ENCODE results near the gene ECI1. TPM values are rescaled to one million over a fixed set of nuclear protein-coding genes. Genes with fewer than 3 reads are reported as not detected.

ECI1 gene
- total RNA-seq, 1 donor from 2014 or later, result 50.4 TPM

DNA sequence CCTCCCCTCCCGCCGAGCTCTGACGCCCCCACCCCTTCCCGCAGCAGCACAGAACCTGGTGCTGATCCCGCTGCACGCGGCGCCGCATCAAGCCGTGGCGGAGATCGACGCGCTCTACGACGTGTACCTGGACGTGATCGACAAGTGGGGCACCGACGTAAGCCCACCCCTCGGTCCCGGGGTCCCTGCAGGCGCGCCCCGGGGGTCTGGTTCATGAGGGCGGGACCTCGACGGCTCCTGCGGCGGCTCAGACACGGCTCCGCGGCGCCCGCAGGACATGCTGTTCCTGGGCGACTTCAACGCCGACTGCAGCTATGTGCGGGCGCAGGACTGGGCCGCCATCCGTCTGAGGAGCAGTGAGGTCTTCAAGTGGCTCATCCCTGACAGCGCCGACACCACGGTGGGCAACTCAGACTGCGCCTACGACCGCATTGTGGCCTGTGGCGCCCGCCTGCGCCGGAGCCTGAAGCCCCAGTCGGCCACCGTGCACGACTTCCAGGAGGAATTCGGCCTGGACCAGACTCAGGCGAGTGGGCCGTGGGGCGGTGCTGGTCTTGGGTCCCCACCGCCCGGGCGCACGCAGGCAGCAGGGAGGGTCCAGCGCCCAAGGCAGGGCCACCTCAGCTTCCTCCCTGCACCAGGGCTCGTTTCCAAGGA, 13.8 kb downstream of the ECI1 start:
- TF ChIP-seq, protein P1, sequence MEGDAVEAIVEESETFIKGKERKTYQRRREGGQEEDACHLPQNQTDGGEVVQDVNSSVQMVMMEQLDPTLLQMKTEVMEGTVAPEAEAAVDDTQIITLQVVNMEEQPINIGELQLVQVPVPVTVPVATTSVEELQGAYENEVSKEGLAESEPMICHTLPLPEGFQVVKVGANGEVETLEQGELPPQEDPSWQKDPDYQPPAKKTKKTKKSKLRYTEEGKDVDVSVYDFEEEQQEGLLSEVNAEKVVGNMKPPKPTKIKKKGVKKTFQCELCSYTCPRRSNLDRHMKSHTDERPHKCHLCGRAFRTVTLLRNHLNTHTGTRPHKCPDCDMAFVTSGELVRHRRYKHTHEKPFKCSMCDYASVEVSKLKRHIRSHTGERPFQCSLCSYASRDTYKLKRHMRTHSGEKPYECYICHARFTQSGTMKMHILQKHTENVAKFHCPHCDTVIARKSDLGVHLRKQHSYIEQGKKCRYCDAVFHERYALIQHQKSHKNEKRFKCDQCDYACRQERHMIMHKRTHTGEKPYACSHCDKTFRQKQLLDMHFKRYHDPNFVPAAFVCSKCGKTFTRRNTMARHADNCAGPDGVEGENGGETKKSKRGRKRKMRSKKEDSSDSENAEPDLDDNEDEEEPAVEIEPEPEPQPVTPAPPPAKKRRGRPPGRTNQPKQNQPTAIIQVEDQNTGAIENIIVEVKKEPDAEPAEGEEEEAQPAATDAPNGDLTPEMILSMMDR (IDR thresholded peaks at IDR 0.05), result no peak
- intact Hi-C loops (cut with DNase I), result no loop called here
- ATAC-seq, result peak; percentile 16 to 28
- H3K27ac ChIP-seq, result no peak overlapping the region
- no peaks in the 10 kb centered on the region for H3K9me3 ChIP-seq
- no peak overlapping the region for H3K4me3 ChIP-seq
- peaks cover 49% of the 10 kb centered on the region for H3K36me3 ChIP-seq
- DNase-seq, result no peak
- peaks cover 30% of the 10 kb centered on the region for H3K27me3 ChIP-seq (ENCODE audit: low read depth)
- peaks cover 25% of the 10 kb centered on the region for H3K4me1 ChIP-seq

DNA sequence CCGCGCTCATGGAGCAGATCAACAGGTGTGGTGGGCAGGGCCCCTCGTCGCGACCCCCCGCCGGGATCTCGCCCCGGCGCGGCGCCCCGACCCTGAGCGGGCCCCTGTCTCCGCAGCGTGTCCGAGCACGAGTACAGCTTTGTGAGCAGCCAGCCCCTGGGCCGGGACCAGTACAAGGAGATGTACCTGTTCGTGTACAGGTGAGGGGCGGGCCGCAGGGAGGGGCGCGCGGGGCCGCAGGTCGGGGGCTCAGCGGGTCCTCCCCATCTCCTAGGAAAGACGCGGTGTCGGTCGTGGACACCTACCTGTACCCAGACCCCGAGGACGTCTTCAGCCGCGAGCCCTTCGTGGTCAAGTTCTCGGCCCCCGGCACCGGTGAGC, 14.3 kb downstream of the ECI1 start:
- peaks cover 49% of the 10 kb centered on the region for H3K36me3 ChIP-seq

DNA sequence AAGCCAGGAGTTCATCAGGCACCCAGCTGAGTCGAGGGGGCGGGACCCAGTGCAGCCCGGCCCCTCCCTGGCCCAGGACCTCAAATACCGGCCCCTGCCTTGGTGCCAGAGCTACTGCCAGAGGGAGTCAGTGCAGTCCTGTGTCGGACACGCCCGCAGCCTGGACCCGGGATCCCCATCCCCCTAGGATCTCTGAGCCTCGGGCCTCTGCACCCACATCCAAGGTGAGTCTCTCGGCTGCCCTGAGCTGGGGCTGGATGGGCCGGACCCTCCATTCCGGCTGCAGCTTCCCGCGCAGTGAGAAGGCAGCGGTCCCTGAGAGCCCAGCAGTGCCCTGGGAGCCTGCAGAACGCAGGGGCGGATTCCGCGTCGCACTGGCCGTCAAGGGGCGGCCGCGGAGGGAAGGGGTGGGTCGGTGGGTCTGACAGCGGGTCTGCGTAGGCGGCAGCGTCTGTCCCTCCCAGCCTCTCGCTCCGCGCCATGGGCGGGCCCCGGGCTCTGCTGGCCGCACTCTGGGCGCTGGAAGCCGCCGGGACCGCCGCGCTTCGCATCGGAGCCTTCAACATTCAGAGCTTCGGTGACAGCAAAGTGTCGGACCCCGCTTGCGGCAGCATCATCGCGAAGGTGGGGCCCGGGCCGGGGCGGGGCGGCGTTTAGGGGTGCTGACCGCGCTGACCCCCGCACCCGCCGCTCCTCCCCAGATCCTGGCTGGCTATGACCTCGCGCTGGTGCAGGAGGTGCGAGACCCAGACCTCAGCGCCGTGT, 14.9 kb downstream of the ECI1 start, which contains the start of gene DNASE1L2:
DNASE1L2 (plus strand) TSS at position 108 of the 765 bp plus-strand sequence; CDS start at position 481, 373 bp downstream.
- H3K4me1 ChIP-seq, result peaks cover 25% of the 10 kb centered on the region
- H3K4me3 ChIP-seq, result peak within 1 kb of the TSS; percentile 7
- ATAC-seq (peak; percentile 8 to 16), DNase-seq (no peak)
- H3K27ac ChIP-seq, result no peak within 1 kb of the TSS
- TF ChIP-seq, protein P1 (IDR thresholded peaks at IDR 0.05), result no peak
- H3K9me3 ChIP-seq, result no peaks in the 10 kb centered on the region
- peaks cover 30% of the 10 kb centered on the region for H3K27me3 ChIP-seq (ENCODE audit: low read depth)
- H3K36me3 ChIP-seq, result peaks cover 49% of the 10 kb centered on the region
- intact Hi-C loops (cut with DNase I), result no loop called here

More for the DNA sequence above, 14.3 kb downstream of the ECI1 start:
- Histone ChIP-seq H3K27me3 (ENCODE audit: low read depth) (peaks cover 30% of the 10 kb centered on the region), H3K9me3 (no peaks in the 10 kb centered on the region), H3K4me1 (peaks cover 25% of the 10 kb centered on the region), H3K4me3 (peak overlapping the region; percentile 7), H3K27ac (no peak overlapping the region)
- no peak for ATAC-seq
- DNase-seq, result no peak
- TF ChIP-seq, protein P1 (IDR thresholded peaks at IDR 0.05), result no peak
- intact Hi-C loops (cut with DNase I), result no loop called here

DNA sequence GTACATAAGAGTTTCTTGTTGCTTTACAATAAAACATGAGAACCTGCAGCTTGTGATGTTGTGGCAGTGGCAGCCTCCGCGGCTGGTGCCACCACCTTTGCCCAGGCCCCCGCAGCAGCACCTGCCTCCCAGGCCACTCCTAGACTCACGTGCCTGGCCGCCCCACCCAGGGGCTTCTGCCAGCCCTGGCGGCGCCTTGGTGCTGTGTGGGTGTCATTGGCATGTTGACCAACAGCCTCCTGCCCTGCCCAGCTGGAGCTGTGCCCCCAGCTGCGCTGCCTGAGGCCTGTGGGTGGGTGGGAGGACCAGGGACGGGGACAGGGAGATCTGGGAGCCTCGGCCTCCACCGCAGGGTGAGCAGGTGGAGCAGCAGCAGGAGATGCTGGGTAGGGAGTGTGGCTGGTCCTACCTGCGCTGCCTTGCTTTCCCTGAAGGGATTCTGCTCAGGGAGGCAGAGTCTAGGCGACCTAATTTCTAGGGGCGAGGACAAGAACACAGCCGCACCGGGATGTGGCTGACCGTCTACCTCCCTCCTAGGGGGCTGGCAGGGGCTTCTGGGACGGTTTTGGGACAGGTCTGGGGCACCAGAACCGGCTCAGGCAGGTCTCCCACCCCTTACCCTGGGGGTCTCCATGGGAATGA, 15.6 kb downstream of the ECI1 start:
- peaks cover 56% of the 10 kb centered on the region for H3K36me3 ChIP-seq
- peaks cover 25% of the 10 kb centered on the region for H3K4me1 ChIP-seq
- H3K27ac ChIP-seq, result no peak overlapping the region
- no peaks in the 10 kb centered on the region for H3K9me3 ChIP-seq
- no peak overlapping the region for H3K4me3 ChIP-seq
- peaks cover 30% of the 10 kb centered on the region for H3K27me3 ChIP-seq (ENCODE audit: low read depth)
- no peak for DNase-seq
- intact Hi-C loops (cut with DNase I), result no loop called here
- ATAC-seq, result no peak
- TF ChIP-seq, protein P1 (IDR thresholded peaks at IDR 0.05), result no peak

DNA sequence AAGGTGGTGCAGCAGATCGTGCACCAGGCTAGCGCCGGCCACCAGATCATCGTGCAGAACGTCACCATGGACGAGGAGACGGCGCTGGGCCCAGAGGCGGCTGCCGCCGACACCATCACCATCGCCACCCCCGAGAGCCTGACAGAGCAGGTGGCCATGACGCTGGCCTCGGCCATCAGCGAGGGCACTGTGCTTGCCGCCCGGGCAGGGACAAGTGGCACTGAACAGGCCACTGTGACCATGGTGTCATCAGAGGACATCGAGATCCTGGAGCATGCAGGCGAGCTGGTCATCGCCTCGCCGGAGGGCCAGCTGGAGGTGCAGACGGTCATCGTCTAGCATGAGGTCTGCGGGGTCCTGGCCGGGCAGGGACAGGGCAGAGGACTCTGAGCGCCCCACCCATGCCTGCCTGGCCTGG, 16.1 kb downstream of the ECI1 start:
- Histone ChIP-seq H3K27ac (no peak overlapping the region), H3K36me3 (peaks cover 61% of the 10 kb centered on the region), H3K4me3 (no peak overlapping the region), H3K27me3 (ENCODE audit: low read depth) (peaks cover 30% of the 10 kb centered on the region), H3K4me1 (peaks cover 25% of the 10 kb centered on the region), H3K9me3 (no peaks in the 10 kb centered on the region)
- intact Hi-C loops (cut with DNase I), result no loop called here
- TF ChIP-seq, protein P1 (IDR thresholded peaks at IDR 0.05), result no peak
- DNase-seq (no peak), ATAC-seq (no peak)
